B cell (primary cell): ENCODE data around the gene CAPN9. TPM values are rescaled to one million over a fixed set of nuclear protein-coding genes. Genes with fewer than 3 reads are reported as not detected.

Source experiments
- ATAC-seq: fragments of 200-7000 bp; cut with Tn5 transposase; one replicate; pipeline ENCODE4 v1.10.0; 2021; ENCODE audit warnings: low read depth, mild to moderate bottlenecking, moderate number of reproducible peaks, moderate library complexity
- CTCF ChIA-PET: fragments of 350-600 bp; sonication (Branson Sonifier 250); formaldehyde crosslinking; loops from one replicate; lab custom pipeline; 2021; ENCODE audit warnings: antibody characterized with exemption, inconsistent platforms; lab: Charles Lee
- POLR2A ChIA-PET: fragments of 350-600 bp; sonication (Branson Sonifier 250); formaldehyde crosslinking; loops from one replicate; lab custom pipeline; 2021; ENCODE audit warnings: antibody characterized with exemption; lab: Charles Lee
- DNase-seq: peaks from one replicate; pipeline ENCODE4 v3.0.0; 2013
- H2AFZ ChIP-seq: 2 replicates; pipeline ENCODE4 v1.6.1; 2012; ENCODE audit warnings: mild to moderate bottlenecking, low read depth, low read length; ENCODE audit not compliant: insufficient read depth, poor library complexity, severe bottlenecking
- H3K27ac ChIP-seq, 2 donors: 1 replicate in 1 of 2; 2 replicates in 1 of 2; pipeline ENCODE4 v1.5.1; 2012 to 2013; ENCODE audit warnings: low read length in 2 of 2, mild to moderate bottlenecking in 2 of 2, moderate library complexity in 1 of 2
- H3K27me3 ChIP-seq, 4 experiments: fragments of 200-600 bp in 1 of 4; sonication (generic) in 1 of 4; replicated peaks in 1 of 4; 1 replicate in 2 of 4; 2 replicates in 2 of 4; pipeline versions ENCODE4 v1.6.1 to v1.7.0; 2013 to 2016; ENCODE audit warnings: low read length in 3 of 4, mild to moderate bottlenecking in 2 of 4, mixed read lengths in 1 of 4, moderate library complexity in 1 of 4; ENCODE audit not compliant: insufficient read depth in 4 of 4, control insufficient read depth in 3 of 4; ENCODE audit errors: control extremely low read depth in 1 of 4
- H3K36me3 ChIP-seq, 2 experiments: replicated peaks in 1 of 2; 1 replicate in 1 of 2; 2 replicates in 1 of 2; pipeline versions ENCODE4 v1.6.1 to v1.7.1; 2013; ENCODE audit warnings: low read length in 1 of 2; ENCODE audit not compliant: insufficient read depth in 2 of 2, control insufficient read depth in 1 of 2; ENCODE audit errors: control extremely low read depth in 1 of 2, extremely low read depth in 1 of 2
- H3K4me1 ChIP-seq, 2 donors: fragments of 200-600 bp in 1 of 2; sonication (generic) in 1 of 2; 1 replicate in 1 of 2; 2 replicates in 1 of 2; pipeline versions ENCODE4 v1.5.1 to v1.6.1; 2013 to 2017; ENCODE audit warnings: low read length in 2 of 2; ENCODE audit not compliant: control insufficient read depth in 2 of 2, insufficient read depth in 2 of 2
- H3K4me2 ChIP-seq: replicated peaks from 2 replicates; pipeline ENCODE3; 2012; ENCODE audit warnings: mild to moderate bottlenecking, low read depth, low read length; ENCODE audit not compliant: poor library complexity, severe bottlenecking
- H3K4me3 ChIP-seq, 5 experiments: fragments of 200-600 bp in 1 of 5; sonication (generic) in 1 of 5; 1 replicate in 3 of 5; 2 replicates in 2 of 5; pipeline versions ENCODE4 v1.5.1 to v1.7.0; 2011 to 2016; ENCODE audit warnings: low read length in 4 of 5, mild to moderate bottlenecking in 4 of 5, low read depth in 2 of 5, control low read depth in 1 of 5, moderate library complexity in 1 of 5; ENCODE audit not compliant: insufficient read depth in 1 of 5; ENCODE audit errors: control extremely low read depth in 1 of 5, extremely low read depth in 1 of 5
- H3K79me2 ChIP-seq: fragments of 200-600 bp; sonication (generic); one replicate; pipeline ENCODE4 v1.6.0; 2016; ENCODE audit warnings: low read length; ENCODE audit not compliant: control insufficient read depth, insufficient read depth
- H3K9ac ChIP-seq: fragments of 200-600 bp; sonication (generic); 2 replicates; pipeline ENCODE4 v1.6.1; 2017; ENCODE audit warnings: mild to moderate bottlenecking, low read length, moderate library complexity
- H3K9me3 ChIP-seq, 3 donors: one replicate each; pipeline versions ENCODE4 v1.6.1 to v1.7.1; 2013; ENCODE audit warnings: low read length in 2 of 3; ENCODE audit not compliant: control insufficient read depth in 2 of 3, insufficient read depth in 1 of 3; ENCODE audit errors: control extremely low read depth in 1 of 3
- H4K20me1 ChIP-seq: 2 replicates; pipeline ENCODE4 v1.6.0; 2012; ENCODE audit warnings: mild to moderate bottlenecking, low read length; ENCODE audit not compliant: insufficient read depth, control insufficient read depth, poor library complexity, severe bottlenecking
- H3K27ac Mint-ChIP-seq: one replicate; pipeline ENCODE4 v1.8.0; 2021; ENCODE audit warnings: mixed read lengths
- H3K27me3 Mint-ChIP-seq: one replicate; pipeline ENCODE4 v1.8.0; 2021; ENCODE audit warnings: mixed read lengths
- H3K4me1 Mint-ChIP-seq: one replicate; pipeline ENCODE4 v1.8.0; 2021; ENCODE audit warnings: mixed read lengths
- H3K4me3 Mint-ChIP-seq: one replicate; pipeline ENCODE4 v1.8.0; 2021; ENCODE audit warnings: mixed read lengths
- H3K9me3 Mint-ChIP-seq: one replicate; pipeline ENCODE4 v1.8.0; 2022; ENCODE audit warnings: mixed read lengths; ENCODE audit not compliant: insufficient read depth
- EZH2 ChIP-seq: IDR thresholded peaks from 2 replicates; pipeline ENCODE4 v1.6.1; 2012; ENCODE audit warnings: borderline replicate concordance, low read depth, mild to moderate bottlenecking, moderate library complexity, low read length; ENCODE audit not compliant: insufficient read depth, poor library complexity, severe bottlenecking
- WGBS: methylation state at CpG from one replicate; pipeline ENCODE4 v1.1.5; 2013; ENCODE audit warnings: missing lambda C conversion rate; ENCODE audit not compliant: insufficient coverage; 5-methylcytosine and 5-hydroxymethylcytosine counted together
- intact Hi-C: fragments of 100-400 bp; cut with micrococcal nuclease; formaldehyde crosslinking; loops from one replicate; pipeline ENCODE4 v1.10.0; 2022
- polyA plus RNA-seq: library from polyadenylated mRNA; depleted of rRNA; stranded (reverse); fragments of >200 nt; gene quantifications from 2 replicates; pipeline ENCODE4 v1.2.3, GENCODE V29; 2012
- total RNA-seq, 2 donors: library from RNA; stranded (reverse); fragments of 120-200 nt in 1 of 2; gene quantifications; 1 replicate in 1 of 2; 2 replicates in 1 of 2; pipeline versions ENCODE4 v1.2.3 to v1.2.4, GENCODE V29; 2013 to 2022
- TF ChIP-seq, protein P1 (sequence below): fragments of 200-600 bp; IDR thresholded peaks from one replicate; pipeline ENCODE4 v1.8.0; 2022; ENCODE audit warnings: antibody characterized with exemption, mild to moderate bottlenecking

Gene CAPN9
- total and polyA plus RNA-seq, 2 donors (not counting 1 experiment from before 2014, with no cell fraction given) = not detected

DNA sequence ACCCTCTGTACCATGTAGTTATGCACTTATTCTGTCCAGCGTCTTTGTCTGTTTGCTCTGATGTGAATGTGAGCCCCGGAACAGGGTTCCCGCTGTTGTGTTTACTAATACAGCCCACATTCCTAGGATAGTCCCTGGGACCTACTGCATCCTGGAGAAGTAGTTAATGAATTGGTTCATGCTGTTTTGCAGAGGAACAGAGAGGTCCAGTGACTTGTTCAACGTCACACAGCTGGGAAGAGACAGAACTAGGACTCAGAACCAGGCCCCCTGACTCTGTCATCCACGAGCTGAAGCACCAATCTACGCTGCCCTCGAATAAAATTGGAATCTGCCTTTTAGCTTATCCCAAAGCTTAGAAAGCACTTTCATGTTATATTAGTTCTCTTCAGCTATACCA lies 34.0 kb upstream of the CAPN9 start:
- no peak overlapping the region for H2AFZ ChIP-seq
- no peaks in the 10 kb centered on the region for H3K36me3 ChIP-seq
- Mint-ChIP-seq H3K9me3 (peaks cover 4% of the 10 kb centered on the region), H3K4me3 (no peak overlapping the region), H3K27me3 (peaks cover 15% of the 10 kb centered on the region), H3K4me1 (no peaks in the 10 kb centered on the region), H3K27ac (no peak overlapping the region)
- no peak overlapping the region for H3K4me3 ChIP-seq
- CTCF ChIA-PET = no interaction called here
- ATAC-seq = no peak
- TF ChIP-seq, protein P1, sequence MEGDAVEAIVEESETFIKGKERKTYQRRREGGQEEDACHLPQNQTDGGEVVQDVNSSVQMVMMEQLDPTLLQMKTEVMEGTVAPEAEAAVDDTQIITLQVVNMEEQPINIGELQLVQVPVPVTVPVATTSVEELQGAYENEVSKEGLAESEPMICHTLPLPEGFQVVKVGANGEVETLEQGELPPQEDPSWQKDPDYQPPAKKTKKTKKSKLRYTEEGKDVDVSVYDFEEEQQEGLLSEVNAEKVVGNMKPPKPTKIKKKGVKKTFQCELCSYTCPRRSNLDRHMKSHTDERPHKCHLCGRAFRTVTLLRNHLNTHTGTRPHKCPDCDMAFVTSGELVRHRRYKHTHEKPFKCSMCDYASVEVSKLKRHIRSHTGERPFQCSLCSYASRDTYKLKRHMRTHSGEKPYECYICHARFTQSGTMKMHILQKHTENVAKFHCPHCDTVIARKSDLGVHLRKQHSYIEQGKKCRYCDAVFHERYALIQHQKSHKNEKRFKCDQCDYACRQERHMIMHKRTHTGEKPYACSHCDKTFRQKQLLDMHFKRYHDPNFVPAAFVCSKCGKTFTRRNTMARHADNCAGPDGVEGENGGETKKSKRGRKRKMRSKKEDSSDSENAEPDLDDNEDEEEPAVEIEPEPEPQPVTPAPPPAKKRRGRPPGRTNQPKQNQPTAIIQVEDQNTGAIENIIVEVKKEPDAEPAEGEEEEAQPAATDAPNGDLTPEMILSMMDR = no peak
- TF ChIP-seq EZH2 = no peak
- WGBS = 84% methylated on average over 4 of the region's 7 CpGs
- intact Hi-C loops = no loop called here
- no peaks in the 10 kb centered on the region for H3K4me1 ChIP-seq
- no peak overlapping the region for H3K27ac ChIP-seq
- H3K79me2 ChIP-seq = no peaks in the 10 kb centered on the region
- H4K20me1 ChIP-seq = no peaks in the 10 kb centered on the region
- no peaks in the 10 kb centered on the region for H3K9me3 ChIP-seq
- no peaks in the 10 kb centered on the region for H3K27me3 ChIP-seq
- DNase-seq = no peak
- H3K4me2 ChIP-seq = no peak overlapping the region
- no peak overlapping the region for H3K9ac ChIP-seq
- POLR2A ChIA-PET = no interaction called here

DNA sequence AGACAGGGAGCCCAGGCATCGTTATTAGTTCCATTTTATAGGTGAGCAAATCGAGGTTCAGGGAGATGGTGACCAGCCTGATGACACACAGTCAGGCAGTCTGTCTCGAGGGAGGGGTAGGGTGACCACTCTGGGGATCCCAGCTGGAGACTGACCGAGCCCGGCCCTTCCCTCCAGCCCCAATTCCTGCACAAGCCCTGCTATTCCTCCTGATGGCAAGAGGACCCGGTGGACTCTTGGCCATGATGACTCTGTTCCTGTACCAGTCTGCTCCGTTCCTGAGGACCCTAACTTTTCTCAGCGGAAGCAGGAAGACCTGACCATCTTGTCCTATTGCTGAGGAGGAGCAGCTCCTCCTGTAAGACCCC lies 33.7 kb upstream of the CAPN9 start:
- Histone ChIP-seq H3K27ac (no peak overlapping the region), H3K4me3 (no peak overlapping the region), H3K36me3 (no peaks in the 10 kb centered on the region), H3K4me1 (no peaks in the 10 kb centered on the region), H3K27me3 (no peaks in the 10 kb centered on the region), H2AFZ (no peak overlapping the region), H3K9me3 (no peaks in the 10 kb centered on the region), H3K4me2 (no peak overlapping the region), H4K20me1 (no peaks in the 10 kb centered on the region), H3K9ac (no peak overlapping the region), H3K79me2 (no peaks in the 10 kb centered on the region)
- Mint-ChIP-seq H3K4me3 (no peak overlapping the region), H3K27me3 (peaks cover 11% of the 10 kb centered on the region), H3K27ac (no peak overlapping the region), H3K9me3 (peaks cover 4% of the 10 kb centered on the region), H3K4me1 (no peaks in the 10 kb centered on the region)
- CTCF ChIA-PET = no interaction called here
- DNase-seq = no peak
- 89% methylated on average over 8 of the region's 8 CpGs for WGBS
- POLR2A ChIA-PET = no interaction called here
- intact Hi-C loops = no loop called here
- ATAC-seq = no peak
- no peak for TF ChIP-seq EZH2
- TF ChIP-seq, protein P1 = no peak
